GM18520 (cell line): ENCODE results near the gene NAT10.
"Not testable (repeated sequence)": the region's sequence is repeated elsewhere in the genome, so short reads cannot be mapped to it uniquely, and the experiment has no call there.

Experiments used
- ATAC-seq: cut with Tn5 transposase; IDR thresholded peaks from one replicate; pipeline ENCODE4 v1.9.1; 2021; ENCODE audit not compliant: unreplicated experiment

Gene NAT10

DNA sequence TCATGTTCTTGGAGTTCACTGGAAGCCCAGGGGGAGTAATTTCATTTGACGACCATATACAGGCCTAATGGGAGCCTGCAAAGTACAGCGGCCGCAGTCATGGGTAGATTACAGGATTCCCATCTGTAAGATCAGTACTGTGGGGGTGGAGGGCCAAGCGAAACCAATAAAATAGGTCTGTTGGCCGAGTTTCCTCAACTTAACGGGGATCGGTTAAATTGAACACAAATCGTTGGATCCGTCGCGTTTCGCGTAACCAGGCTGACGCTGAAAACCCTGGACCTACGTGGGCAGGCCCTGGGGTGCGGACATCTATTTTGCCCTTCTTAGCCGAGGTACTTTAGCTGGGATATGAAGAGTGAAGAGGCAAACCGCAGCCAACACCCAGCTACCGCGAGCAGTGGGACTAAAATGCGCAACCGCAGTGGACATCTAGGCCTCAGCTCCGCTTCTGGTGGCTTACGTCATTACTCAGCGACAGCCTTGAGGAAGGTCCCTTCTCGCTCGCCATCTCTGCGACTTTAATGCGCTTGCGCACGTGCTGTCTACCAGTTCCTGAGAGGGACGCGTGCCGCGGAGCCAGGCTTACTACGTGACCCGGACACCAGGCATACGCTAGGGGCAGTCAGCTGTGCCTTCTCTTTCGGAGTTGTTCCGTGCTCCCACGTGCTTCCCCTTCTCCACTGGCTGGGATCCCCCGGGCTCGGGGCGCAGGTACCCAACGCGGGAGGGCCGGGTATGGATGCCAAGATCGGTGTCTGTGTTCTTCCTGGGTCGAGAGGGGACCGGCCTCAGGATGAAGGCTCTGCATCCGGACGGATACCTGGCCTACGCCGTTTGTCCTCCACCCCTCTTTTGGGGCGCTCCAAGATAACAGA, at the start of gene NAT10:
Gene NAT10 (plus strand): TSS at position 551 of the 878 bp plus-strand sequence. CDS start 2,597 bp downstream, outside the sequence.
- ATAC-seq: peak; percentile 90

- no peak for ATAC-seq
Measured at GRCh38 chr11:34056672-34057071, 48.8 kb upstream of the NAT10 start.

- no peak for ATAC-seq
Measured at GRCh38 chr11:34063061-34063795, 42.2 kb upstream of the NAT10 start.

DNA sequence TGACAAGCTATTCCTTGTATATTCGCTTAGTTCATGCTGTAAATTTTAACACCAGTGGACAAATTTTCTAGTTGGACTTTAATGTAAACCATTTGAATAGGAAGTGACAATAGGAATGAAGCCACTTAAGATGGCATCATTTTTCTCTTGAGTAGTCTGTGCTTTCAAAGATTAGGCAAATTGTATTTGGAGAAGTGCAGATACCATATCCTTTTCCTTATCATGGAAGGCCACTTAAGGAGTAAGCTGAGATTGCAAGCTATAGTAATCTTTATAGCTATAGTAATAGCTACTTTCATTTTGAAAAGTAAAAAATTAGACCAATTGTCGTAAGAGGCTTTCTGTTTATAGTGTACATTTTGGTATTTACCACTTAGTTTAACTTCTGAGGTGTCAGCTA, 41.1 kb upstream of the NAT10 start:
- ATAC-seq: no peak

- no peak for ATAC-seq
Measured at GRCh38 chr11:34065505-34066203, 39.8 kb upstream of the NAT10 start.

DNA sequence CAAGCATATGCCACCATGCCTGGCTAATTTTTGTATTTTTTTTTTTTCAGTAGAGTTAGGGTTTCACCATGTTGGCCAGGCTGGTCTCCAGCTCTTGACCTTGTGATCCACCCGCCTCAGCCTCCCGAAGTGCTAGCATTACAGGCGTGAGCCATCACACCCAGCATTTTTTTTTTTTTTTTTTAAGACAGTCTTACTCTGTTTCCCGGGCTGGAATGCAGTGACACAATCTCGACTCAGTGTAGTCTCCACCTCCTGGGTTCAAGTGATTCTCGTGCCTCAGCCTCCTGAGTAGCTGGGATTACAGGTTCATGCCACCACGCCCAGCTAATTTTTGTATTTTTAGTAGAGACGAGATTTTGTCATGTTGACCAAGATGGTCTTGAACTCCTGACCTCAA, 38.7 kb upstream of the NAT10 start:
- not testable (repeated sequence) for ATAC-seq

GRCh38 chr11:34067383-34068065, 37.9 kb upstream of the NAT10 start:
- ATAC-seq: no peak

- no peak for ATAC-seq
Measured at GRCh38 chr11:34068111-34068510, 37.3 kb upstream of the NAT10 start.

- not testable (repeated sequence) for ATAC-seq
Measured at GRCh38 chr11:34071306-34071705, 34.1 kb upstream of the NAT10 start.

GRCh38 chr11:34072041-34072440, 33.4 kb upstream of the NAT10 start:
- ATAC-seq: no peak

DNA sequence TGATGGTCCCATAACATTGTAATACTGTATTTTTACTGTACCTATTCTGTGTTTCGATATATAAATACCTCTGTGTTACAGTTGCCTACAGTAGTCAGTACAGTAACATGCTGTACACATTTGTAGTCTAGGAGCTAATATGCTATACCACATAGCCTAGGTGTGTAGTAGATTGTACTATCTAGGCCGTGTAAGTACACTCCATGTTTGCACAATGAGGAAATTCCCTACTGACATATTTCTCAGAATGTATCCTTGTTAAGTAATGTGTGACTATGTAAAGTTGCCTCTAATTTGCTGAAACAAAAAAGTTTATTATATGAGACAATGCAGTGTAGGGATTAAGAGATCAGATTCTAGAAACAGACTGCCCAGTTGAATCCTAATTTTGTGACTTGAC, 32.6 kb upstream of the NAT10 start:
- ATAC-seq: no peak

GRCh38 chr11:34074391-34074790, 31.0 kb upstream of the NAT10 start:
- no peak for ATAC-seq

DNA sequence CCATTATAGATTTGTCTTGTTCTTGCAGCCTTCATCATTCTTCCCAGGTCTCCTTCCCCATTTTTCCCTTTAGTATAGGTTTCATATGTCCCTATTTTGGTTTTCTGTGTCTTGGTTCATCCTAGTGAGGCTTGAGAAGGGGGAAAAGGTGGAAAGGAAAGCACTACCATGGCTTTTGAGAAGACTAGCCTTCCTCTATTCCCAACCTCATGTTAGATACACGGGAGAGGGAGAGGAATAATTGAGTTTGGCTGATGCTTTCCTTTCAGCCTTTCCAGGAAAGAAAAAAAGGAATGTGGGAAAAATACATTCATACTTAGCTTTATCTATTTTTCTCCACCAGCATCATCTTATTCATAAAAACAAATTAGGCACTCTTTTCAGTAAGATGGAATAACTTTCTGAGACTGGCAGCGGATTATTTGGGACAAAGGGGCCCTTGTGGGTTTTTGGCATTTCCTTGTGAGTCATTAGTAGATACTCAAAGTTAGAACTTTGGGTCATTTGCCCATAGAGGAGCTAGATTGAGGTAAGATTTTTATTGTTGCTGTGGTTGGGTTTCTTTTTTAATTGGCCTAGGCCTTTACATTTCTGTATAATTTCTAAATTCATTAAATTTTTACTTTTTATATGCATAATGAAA, 30.1 kb upstream of the NAT10 start:
- no peak for ATAC-seq

GRCh38 chr11:34080609-34081008, 24.8 kb upstream of the NAT10 start:
- no peak for ATAC-seq

- no peak for ATAC-seq
Measured at GRCh38 chr11:34084637-34085036, 20.8 kb upstream of the NAT10 start.

DNA sequence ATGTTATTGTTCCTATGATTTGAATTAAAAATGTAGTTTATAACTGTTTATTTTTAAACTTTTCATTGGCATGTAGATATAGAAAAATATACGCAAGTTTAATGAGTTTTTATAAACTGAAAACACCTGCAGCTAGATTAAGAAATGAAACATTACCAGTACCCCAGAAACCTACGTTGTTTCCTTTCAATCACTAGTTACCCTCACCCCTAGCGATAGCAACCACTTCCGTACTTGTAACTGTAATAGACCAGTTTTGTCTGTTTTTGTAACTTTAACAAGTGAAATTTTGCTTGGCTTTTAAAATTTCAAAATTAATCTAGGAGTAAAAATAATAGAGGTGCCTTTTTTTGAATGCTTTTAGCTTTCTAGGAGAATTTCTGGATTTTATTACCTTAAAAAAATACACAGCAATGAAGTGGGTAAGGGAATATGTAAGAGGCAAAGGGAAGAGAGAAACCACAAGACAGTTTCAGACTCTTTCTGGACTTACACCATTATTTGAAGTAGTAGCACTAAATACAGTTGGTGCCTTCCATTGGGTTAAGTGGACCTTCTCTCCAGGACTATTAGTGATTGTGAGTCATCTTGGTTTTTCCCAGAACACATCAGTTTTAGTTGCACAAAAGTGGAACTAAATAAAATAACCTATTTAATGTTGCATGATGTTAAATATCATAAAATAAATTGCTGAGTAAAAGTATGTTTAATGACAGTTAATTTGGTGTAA, 18.7 kb upstream of the NAT10 start:
- no peak for ATAC-seq

DNA sequence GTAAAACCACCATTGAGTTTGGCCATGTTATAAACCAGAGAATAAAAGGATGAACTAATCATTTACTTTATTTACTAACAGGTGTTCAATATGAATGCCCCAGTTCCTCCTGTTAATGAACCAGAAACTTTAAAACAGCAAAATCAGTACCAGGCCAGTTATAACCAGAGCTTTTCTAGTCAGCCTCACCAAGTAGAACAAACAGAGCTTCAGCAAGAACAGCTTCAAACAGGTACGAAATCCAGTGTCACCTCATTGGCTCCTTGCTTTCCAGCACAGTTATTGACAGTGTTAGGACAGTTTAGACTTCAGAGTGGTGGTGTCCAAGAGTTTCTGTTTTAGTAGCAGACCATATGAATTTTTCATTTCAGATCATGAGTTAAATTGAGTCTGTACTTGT, 13.6 kb upstream of the NAT10 start:
- no peak for ATAC-seq

- not testable (repeated sequence) for ATAC-seq
Measured at GRCh38 chr11:34094900-34095299, 10.5 kb upstream of the NAT10 start.

- ATAC-seq: no peak
Measured at GRCh38 chr11:34098813-34099212, 6.6 kb upstream of the NAT10 start.

DNA sequence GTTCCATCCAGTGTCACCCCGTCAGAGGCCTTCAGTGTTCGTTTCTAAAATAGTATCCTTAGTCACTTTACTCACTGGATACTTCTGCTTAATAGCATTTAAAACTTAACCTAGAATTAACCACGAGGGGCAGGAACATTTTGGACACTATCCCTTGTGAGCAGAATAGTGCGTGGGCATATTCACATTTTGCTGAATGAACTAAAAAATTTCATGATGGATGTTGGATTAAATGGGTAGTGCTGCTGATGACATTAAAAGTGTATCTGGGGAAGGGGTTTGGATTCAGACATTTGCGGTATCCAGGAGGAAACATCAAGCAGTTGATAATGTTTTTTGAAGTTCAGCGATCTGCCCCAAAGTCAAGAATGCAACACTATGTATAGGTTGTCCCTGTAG, 750 bp upstream of the NAT10 start:
- ATAC-seq: no peak
